ENCODE results near the gene ACIN1. TPM values are rescaled to one million over a fixed set of nuclear protein-coding genes. Genes with fewer than 3 reads are reported as not detected.
A peak's percentile ranks its signal among the peaks of the same experiment; 100 is the strongest.

Gene ACIN1
- total and polyA plus RNA-seq, 9 of the 15 experiments (the other 6 are each of a cell fraction or from before 2014, with no cell fraction given): 5.0 to 196 (median 129) TPM

DNA sequence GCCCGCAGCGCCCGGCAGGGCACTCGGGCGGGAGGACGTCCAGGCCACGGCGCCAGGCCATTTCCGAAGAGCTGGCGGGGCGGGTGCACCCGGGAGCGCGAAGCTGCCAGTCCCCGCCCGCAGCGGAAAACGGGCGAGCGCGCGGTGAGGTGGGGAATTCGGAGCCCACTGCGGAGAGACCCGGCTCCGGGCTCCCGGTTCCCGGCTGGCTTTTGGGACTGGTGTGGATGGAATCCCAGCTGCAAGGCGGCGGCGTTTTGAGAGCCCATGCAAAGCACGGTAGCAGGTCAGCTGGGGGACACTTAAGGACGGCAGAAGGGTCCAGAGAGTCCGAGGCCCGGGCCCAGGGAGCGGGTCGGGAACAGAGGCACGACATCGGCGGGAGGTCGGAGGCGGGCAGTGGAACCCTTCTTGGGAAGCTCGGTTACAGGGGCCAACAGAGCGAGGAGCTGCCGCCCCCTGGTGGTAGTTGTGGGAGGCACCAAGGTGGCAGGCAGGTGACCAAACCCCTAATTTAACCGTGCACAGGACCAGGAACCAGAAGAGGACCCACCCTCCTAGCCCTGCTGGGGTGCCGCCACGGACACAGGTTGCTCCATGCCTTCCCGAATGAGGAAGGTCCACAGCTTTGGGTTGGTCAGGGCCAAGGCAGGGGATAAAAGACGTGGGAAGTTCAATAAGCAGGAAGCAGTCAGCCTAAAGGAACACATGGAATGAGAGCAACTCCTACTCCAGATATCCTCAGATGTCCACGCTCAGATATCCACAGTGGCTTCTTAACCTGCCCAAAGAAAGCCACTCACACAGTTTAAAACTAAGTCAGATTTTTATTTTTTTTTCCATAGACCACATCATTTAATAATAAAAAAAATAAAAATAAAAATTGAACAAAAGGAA, 36.9 kb downstream of the ACIN1 start (continued):
- TF ChIP-seq, protein P1, sequence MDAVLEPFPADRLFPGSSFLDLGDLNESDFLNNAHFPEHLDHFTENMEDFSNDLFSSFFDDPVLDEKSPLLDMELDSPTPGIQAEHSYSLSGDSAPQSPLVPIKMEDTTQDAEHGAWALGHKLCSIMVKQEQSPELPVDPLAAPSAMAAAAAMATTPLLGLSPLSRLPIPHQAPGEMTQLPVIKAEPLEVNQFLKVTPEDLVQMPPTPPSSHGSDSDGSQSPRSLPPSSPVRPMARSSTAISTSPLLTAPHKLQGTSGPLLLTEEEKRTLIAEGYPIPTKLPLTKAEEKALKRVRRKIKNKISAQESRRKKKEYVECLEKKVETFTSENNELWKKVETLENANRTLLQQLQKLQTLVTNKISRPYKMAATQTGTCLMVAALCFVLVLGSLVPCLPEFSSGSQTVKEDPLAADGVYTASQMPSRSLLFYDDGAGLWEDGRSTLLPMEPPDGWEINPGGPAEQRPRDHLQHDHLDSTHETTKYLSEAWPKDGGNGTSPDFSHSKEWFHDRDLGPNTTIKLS (IDR thresholded peaks at IDR 0.05; ENCODE audit: borderline replicate concordance, low read depth): peak; percentile 41; the same call in 1 of the 2 replicates
- peak; percentile 93; the same call in 1 of the 2 replicates for TF ChIP-seq KAT7 (CRISPR knock-in tag; IDR thresholded peaks at IDR 0.05; ENCODE audit: borderline replicate concordance)
- TF ChIP-seq TBL1XR1 (IDR thresholded peaks at IDR 0.05; ENCODE audit: low read length in 2 of 2): peak in 1 of 2 experiments; percentile 46; a peak in 1 of 4 replicates
- TF ChIP-seq, protein P2, sequence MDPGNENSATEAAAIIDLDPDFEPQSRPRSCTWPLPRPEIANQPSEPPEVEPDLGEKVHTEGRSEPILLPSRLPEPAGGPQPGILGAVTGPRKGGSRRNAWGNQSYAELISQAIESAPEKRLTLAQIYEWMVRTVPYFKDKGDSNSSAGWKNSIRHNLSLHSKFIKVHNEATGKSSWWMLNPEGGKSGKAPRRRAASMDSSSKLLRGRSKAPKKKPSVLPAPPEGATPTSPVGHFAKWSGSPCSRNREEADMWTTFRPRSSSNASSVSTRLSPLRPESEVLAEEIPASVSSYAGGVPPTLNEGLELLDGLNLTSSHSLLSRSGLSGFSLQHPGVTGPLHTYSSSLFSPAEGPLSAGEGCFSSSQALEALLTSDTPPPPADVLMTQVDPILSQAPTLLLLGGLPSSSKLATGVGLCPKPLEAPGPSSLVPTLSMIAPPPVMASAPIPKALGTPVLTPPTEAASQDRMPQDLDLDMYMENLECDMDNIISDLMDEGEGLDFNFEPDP (CRISPR knock-in tag; IDR thresholded peaks at IDR 0.05): 0 out of 2 replicates have a peak, but pooled peaks have one; percentile 55
- TF ChIP-seq SMARCE1 (IDR thresholded peaks at IDR 0.05): peak; percentile 30; the same call in 1 of the 2 replicates
- TF ChIP-seq POLR2AphosphoS2 (IDR thresholded peaks at IDR 0.05; ENCODE audit: low read length): peak; percentile 93
- peak; percentile 83 for TF ChIP-seq CTBP1 (IDR thresholded peaks at IDR 0.05; ENCODE audit: borderline replicate concordance)
- TF ChIP-seq WHSC1 (IDR thresholded peaks at IDR 0.05; ENCODE audit: low read length): no peak
- TF ChIP-seq, protein P3, sequence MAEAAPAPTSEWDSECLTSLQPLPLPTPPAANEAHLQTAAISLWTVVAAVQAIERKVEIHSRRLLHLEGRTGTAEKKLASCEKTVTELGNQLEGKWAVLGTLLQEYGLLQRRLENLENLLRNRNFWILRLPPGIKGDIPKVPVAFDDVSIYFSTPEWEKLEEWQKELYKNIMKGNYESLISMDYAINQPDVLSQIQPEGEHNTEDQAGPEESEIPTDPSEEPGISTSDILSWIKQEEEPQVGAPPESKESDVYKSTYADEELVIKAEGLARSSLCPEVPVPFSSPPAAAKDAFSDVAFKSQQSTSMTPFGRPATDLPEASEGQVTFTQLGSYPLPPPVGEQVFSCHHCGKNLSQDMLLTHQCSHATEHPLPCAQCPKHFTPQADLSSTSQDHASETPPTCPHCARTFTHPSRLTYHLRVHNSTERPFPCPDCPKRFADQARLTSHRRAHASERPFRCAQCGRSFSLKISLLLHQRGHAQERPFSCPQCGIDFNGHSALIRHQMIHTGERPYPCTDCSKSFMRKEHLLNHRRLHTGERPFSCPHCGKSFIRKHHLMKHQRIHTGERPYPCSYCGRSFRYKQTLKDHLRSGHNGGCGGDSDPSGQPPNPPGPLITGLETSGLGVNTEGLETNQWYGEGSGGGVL (CRISPR knock-in tag; IDR thresholded peaks at IDR 0.05): no peak
- TF ChIP-seq ZNF436 (CRISPR knock-in tag; IDR thresholded peaks at IDR 0.05): no peak
- TF ChIP-seq RCOR1 (IDR thresholded peaks at IDR 0.05; ENCODE audit: borderline replicate concordance in 1 of 2, low read depth in 2 of 2, low read length in 2 of 2): peak in 1 of 2 experiments; percentile 75; a peak in 2 of 4 replicates
- 0 out of 2 replicates have a peak, but pooled peaks have one; percentile 63 for TF ChIP-seq RHOXF2B (CRISPR knock-in tag; conservative IDR thresholded peaks at IDR 0.05)
- peak; percentile 48; the same call in 1 of the 2 replicates for TF ChIP-seq ARID2 (IDR thresholded peaks at IDR 0.05)
- 0 out of 2 replicates have a peak, but pooled peaks have one; percentile 63 for TF ChIP-seq HMG20B (CRISPR knock-in tag; IDR thresholded peaks at IDR 0.05)
- no peak for TF ChIP-seq ELF2 (CRISPR knock-in tag; IDR thresholded peaks at IDR 0.05)
- no peak for TF ChIP-seq PHF21A (IDR thresholded peaks at IDR 0.05; ENCODE audit: borderline replicate concordance, low read depth)
- TF ChIP-seq STAG1 (CRISPR knock-in tag; IDR thresholded peaks at IDR 0.05; ENCODE audit: borderline replicate concordance): peak; percentile 79; the same call in 1 of the 2 replicates
- TF ChIP-seq DPF2 (IDR thresholded peaks at IDR 0.05): 0 out of 2 replicates have a peak, but pooled peaks have one; percentile 22
- TF ChIP-seq, protein P4, sequence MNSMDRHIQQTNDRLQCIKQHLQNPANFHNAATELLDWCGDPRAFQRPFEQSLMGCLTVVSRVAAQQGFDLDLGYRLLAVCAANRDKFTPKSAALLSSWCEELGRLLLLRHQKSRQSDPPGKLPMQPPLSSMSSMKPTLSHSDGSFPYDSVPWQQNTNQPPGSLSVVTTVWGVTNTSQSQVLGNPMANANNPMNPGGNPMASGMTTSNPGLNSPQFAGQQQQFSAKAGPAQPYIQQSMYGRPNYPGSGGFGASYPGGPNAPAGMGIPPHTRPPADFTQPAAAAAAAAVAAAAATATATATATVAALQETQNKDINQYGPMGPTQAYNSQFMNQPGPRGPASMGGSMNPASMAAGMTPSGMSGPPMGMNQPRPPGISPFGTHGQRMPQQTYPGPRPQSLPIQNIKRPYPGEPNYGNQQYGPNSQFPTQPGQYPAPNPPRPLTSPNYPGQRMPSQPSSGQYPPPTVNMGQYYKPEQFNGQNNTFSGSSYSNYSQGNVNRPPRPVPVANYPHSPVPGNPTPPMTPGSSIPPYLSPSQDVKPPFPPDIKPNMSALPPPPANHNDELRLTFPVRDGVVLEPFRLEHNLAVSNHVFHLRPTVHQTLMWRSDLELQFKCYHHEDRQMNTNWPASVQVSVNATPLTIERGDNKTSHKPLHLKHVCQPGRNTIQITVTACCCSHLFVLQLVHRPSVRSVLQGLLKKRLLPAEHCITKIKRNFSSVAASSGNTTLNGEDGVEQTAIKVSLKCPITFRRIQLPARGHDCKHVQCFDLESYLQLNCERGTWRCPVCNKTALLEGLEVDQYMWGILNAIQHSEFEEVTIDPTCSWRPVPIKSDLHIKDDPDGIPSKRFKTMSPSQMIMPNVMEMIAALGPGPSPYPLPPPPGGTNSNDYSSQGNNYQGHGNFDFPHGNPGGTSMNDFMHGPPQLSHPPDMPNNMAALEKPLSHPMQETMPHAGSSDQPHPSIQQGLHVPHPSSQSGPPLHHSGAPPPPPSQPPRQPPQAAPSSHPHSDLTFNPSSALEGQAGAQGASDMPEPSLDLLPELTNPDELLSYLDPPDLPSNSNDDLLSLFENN (IDR thresholded peaks at IDR 0.05; ENCODE audit: low read depth in 2 of 2, low read length in 2 of 2): peak in 1 of 2 experiments; percentile 57; a peak in 1 of 4 replicates

Data from K562 (cell line).